H1 (cell line): Measurements from ENCODE around the gene UBE2O. TPM values are rescaled to one million over a fixed set of nuclear protein-coding genes. Genes with fewer than 3 reads are reported as not detected.

Experiments
- CTCF ChIA-PET: fragments of 300-600 bp; sonication (Branson Sonifier 250); formaldehyde crosslinking; loops from one replicate; lab custom pipeline; 2021; ENCODE audit not compliant: partially characterized antibody; lab: Charles Lee
- POLR2A ChIA-PET: fragments of 300-600 bp; sonication (Branson Sonifier 250); formaldehyde crosslinking; loops from one replicate; lab custom pipeline; 2021; ENCODE audit warnings: inconsistent platforms; ENCODE audit not compliant: partially characterized antibody; lab: Charles Lee
- DNase-seq, 2 experiments: peaks; one replicate each; pipeline versions ENCODE4 v3.0.0 to v3.0.0-alpha.2; 2010 to 2022; ENCODE audit warnings: low spot score in 2 of 2, low read depth in 1 of 2, mixed read lengths in 1 of 2
- FAIRE-seq: peaks from 2 replicates; lab custom pipeline; 2011; peaks lifted over from hg19 to GRCh38; lab: Jason Lieb, UNC
- H2AFZ ChIP-seq: 2 replicates; pipeline ENCODE4 v1.8.1; 2012; ENCODE audit warnings: low read length, inconsistent platforms
- H2AK5ac ChIP-seq: 2 replicates; pipeline ENCODE4 v1.6.1; 2013; ENCODE audit warnings: low read depth, low read length
- H2BK120ac ChIP-seq: replicated peaks from 2 replicates; pipeline ENCODE3; 2013; ENCODE audit warnings: low read depth, low read length, inconsistent platforms
- H2BK12ac ChIP-seq: 2 replicates; pipeline ENCODE4 v1.6.1; 2013; ENCODE audit warnings: low read depth, low read length
- H2BK15ac ChIP-seq: 2 replicates; pipeline ENCODE4 v1.6.1; 2013; ENCODE audit warnings: low read length
- H2BK20ac ChIP-seq: 2 replicates; pipeline ENCODE4 v1.6.1; 2013; ENCODE audit warnings: low read length
- H2BK5ac ChIP-seq: 2 replicates; pipeline ENCODE4 v1.6.1; 2013; ENCODE audit warnings: low read depth, low read length
- H3K14ac ChIP-seq: 2 replicates; pipeline ENCODE4 v1.6.1; 2013; ENCODE audit warnings: inconsistent platforms; ENCODE audit not compliant: insufficient read length
- H3K18ac ChIP-seq: 2 replicates; pipeline ENCODE4 v1.6.1; 2013; ENCODE audit warnings: low read length; ENCODE audit errors: extremely low read depth
- H3K23ac ChIP-seq: 2 replicates; pipeline ENCODE4 v1.6.1; 2013; ENCODE audit warnings: inconsistent platforms; ENCODE audit not compliant: insufficient read length
- H3K23me2 ChIP-seq: 2 replicates; pipeline ENCODE4 v1.6.1; 2013; ENCODE audit warnings: low read depth, low read length
- H3K27ac ChIP-seq: 2 replicates; pipeline ENCODE4 v1.6.1; 2011; ENCODE audit warnings: low read depth, low read length, inconsistent platforms
- H3K27me3 ChIP-seq, 4 experiments: replicated peaks in 1 of 4; 1 replicate in 1 of 4; 2 replicates in 3 of 4; pipeline versions ENCODE4 v1.6.1 to v1.8.1; 2011 to 2013; ENCODE audit warnings: low read length in 3 of 4, mild to moderate bottlenecking in 3 of 4, inconsistent platforms in 2 of 4, mixed read lengths in 2 of 4, moderate library complexity in 1 of 4; ENCODE audit not compliant: control insufficient read depth in 3 of 4, insufficient read depth in 3 of 4; ENCODE audit errors: extremely low read depth in 1 of 4
- H3K36me3 ChIP-seq, 4 experiments: 2 replicates each; pipeline versions ENCODE4 v1.6.1 to v1.8.1; 2011 to 2013; ENCODE audit warnings: mild to moderate bottlenecking in 4 of 4, low read length in 3 of 4, moderate library complexity in 2 of 4, control low read depth in 1 of 4, inconsistent platforms in 1 of 4; ENCODE audit not compliant: insufficient read depth in 4 of 4, control insufficient read depth in 2 of 4
- H3K4ac ChIP-seq: replicated peaks from 2 replicates; pipeline ENCODE3; 2013; ENCODE audit warnings: low read length, low read depth, mixed read lengths, inconsistent platforms; ENCODE audit not compliant: insufficient read length
- H3K4me1 ChIP-seq, 4 experiments: replicated peaks in 1 of 4; 1 replicate in 1 of 4; 2 replicates in 3 of 4; pipeline versions ENCODE4 v1.6.1 to v1.8.1; 2011 to 2013; ENCODE audit warnings: low read length in 3 of 4, inconsistent platforms in 2 of 4, mixed read lengths in 1 of 4; ENCODE audit not compliant: insufficient read depth in 4 of 4, control insufficient read depth in 3 of 4
- H3K4me2 ChIP-seq, 2 experiments: 2 replicates each; pipeline versions ENCODE4 v1.6.1 to v1.8.1; 2011 to 2013; ENCODE audit warnings: low read depth in 2 of 2, low read length in 2 of 2, control low read depth in 1 of 2, inconsistent platforms in 1 of 2, mild to moderate bottlenecking in 1 of 2; ENCODE audit not compliant: insufficient read depth in 1 of 2
- H3K4me3 ChIP-seq, 4 experiments: fragments of 200-600, 300-600 bp in 1 of 4; sonication (generic), shearing (Covaris generic), sonication (Bioruptor Twin) in 1 of 4; 2 replicates each; pipeline versions ENCODE4 v1.5.1 to v1.8.1; 2011 to 2016; ENCODE audit warnings: low read length in 4 of 4, low read depth in 3 of 4, control low read depth in 2 of 4, inconsistent platforms in 2 of 4, mild to moderate bottlenecking in 2 of 4, mixed read lengths in 1 of 4, moderate library complexity in 1 of 4; ENCODE audit not compliant: insufficient read depth in 2 of 4; ENCODE audit errors: extremely low read depth in 1 of 4
- H3K56ac ChIP-seq: replicated peaks from 2 replicates; pipeline ENCODE3; 2013; ENCODE audit warnings: low read depth, mild to moderate bottlenecking, mixed read lengths, low read length, inconsistent platforms; ENCODE audit not compliant: insufficient read length
- H3K79me1 ChIP-seq: 2 replicates; pipeline ENCODE4 v1.6.1; 2013; ENCODE audit warnings: low read depth, low read length, control low read depth
- H3K79me2 ChIP-seq, 2 experiments: 2 replicates each; pipeline versions ENCODE4 v1.6.1 to v1.8.1; 2012 to 2013; ENCODE audit warnings: low read length in 2 of 2, mild to moderate bottlenecking in 2 of 2, inconsistent platforms in 1 of 2; ENCODE audit not compliant: insufficient read depth in 2 of 2, control insufficient read depth in 1 of 2
- H3K9ac ChIP-seq, 4 experiments: replicated peaks in 1 of 4; 1 replicate in 1 of 4; 2 replicates in 3 of 4; pipeline versions ENCODE4 v1.6.1 to v1.8.1; 2011 to 2013; ENCODE audit warnings: low read depth in 3 of 4, low read length in 3 of 4, control low read depth in 2 of 4, mild to moderate bottlenecking in 2 of 4, moderate library complexity in 2 of 4, inconsistent platforms in 1 of 4; ENCODE audit errors: extremely low read depth in 1 of 4
- H3K9me3 ChIP-seq, 2 experiments: 2 replicates each; pipeline versions ENCODE4 v1.6.1 to v1.8.1; 2012 to 2013; ENCODE audit warnings: mild to moderate bottlenecking in 2 of 2, moderate library complexity in 2 of 2, control low read depth in 1 of 2, inconsistent platforms in 1 of 2, low read depth in 1 of 2, low read length in 1 of 2, mixed read lengths in 1 of 2; ENCODE audit not compliant: insufficient read depth in 2 of 2
- H4K20me1 ChIP-seq, 2 experiments: replicated peaks in 1 of 2; 2 replicates each; pipeline versions ENCODE3 to v1.8.1; 2011 to 2013; ENCODE audit warnings: inconsistent platforms in 2 of 2, low read length in 2 of 2, mild to moderate bottlenecking in 1 of 2; ENCODE audit not compliant: insufficient read depth in 2 of 2, control insufficient read depth in 1 of 2
- H4K5ac ChIP-seq: 2 replicates; pipeline ENCODE4 v1.6.1; 2013; ENCODE audit warnings: low read length, low read depth, mixed read lengths, inconsistent platforms; ENCODE audit not compliant: insufficient read length
- H4K8ac ChIP-seq: 2 replicates; pipeline ENCODE4 v1.8.0; 2013; ENCODE audit warnings: mild to moderate bottlenecking, moderate library complexity, low read length, inconsistent platforms; ENCODE audit not compliant: insufficient read depth; ENCODE audit errors: extremely low read depth
- H4K91ac ChIP-seq: replicated peaks from 2 replicates; pipeline ENCODE3; 2013; ENCODE audit warnings: low read length, mixed read lengths, inconsistent platforms; ENCODE audit not compliant: insufficient read length
- CEBPB ChIP-seq: IDR thresholded peaks from 2 replicates; pipeline ENCODE4 v1.6.1; 2012; ENCODE audit warnings: low read depth, low read length
- EGR1 ChIP-seq: IDR thresholded peaks from 2 replicates; pipeline ENCODE4 v1.6.1; 2011; ENCODE audit warnings: low read depth, low read length, borderline replicate concordance
- MAFK ChIP-seq: IDR thresholded peaks from 2 replicates; pipeline ENCODE4 v1.6.1; 2012; ENCODE audit warnings: low read depth, mild to moderate bottlenecking, improper control_type of control experiment, low read length
- SIRT6 ChIP-seq: IDR thresholded peaks from one replicate; pipeline ENCODE4 v1.7.1; 2012; ENCODE audit warnings: low read length, inconsistent platforms
- SUZ12 ChIP-seq: fragments of 200-600 bp; sonication (generic); IDR thresholded peaks from 2 replicates; pipeline ENCODE4 v1.6.1; 2012; ENCODE audit warnings: mild to moderate bottlenecking, inconsistent platforms, low read length, moderate library complexity, mixed read lengths
- TEAD4 ChIP-seq: IDR thresholded peaks from 2 replicates; pipeline ENCODE4 v1.6.1; 2012; ENCODE audit warnings: low read depth, low read length, inconsistent platforms, mixed read lengths
- WGBS, 2 experiments: shearing (Covaris generic) in 1 of 2; methylation state at CpG; one replicate each; pipeline versions ENCODE4 v1.1.6 to v1.1.7; 2013 to 2015; ENCODE audit warnings: low lambda C conversion rate in 2 of 2, mixed read lengths in 2 of 2, inconsistent platforms in 1 of 2, low coverage in 1 of 2, missing lambda C conversion rate in 1 of 2; ENCODE audit not compliant: insufficient replicate concordance in 2 of 2, insufficient coverage in 1 of 2, insufficient read length in 1 of 2; ENCODE audit errors: extremely low coverage in 1 of 2, missing lambda C conversion rate in 1 of 2; 5-methylcytosine and 5-hydroxymethylcytosine counted together
- polyA plus RNA-seq, 7 experiments: library from polyadenylated mRNA; depleted of rRNA in 3 of 7; stranded (reverse) in 5 of 7; unstranded in 2 of 7; fragments of >200 nt in 5 of 7; fragments of 200-250 nt in 2 of 7; gene quantifications; 1 replicate in 5 of 7; 2 replicates in 1 of 7; 4 replicates in 1 of 7; pipeline versions ENCODE4 v1.2.1 to v1.2.3, GENCODE V29; 2011 to 2013; ENCODE audit warnings: missing spikeins in 2 of 7, mixed read lengths in 2 of 7
- total RNA-seq: library from RNA; stranded (reverse); fragmentation: NEBNext Ultra II Directional; extraction: Animal tissue kit (Norgen Biotek cat#: 25700); gene quantifications from 2 replicates; pipeline ENCODE4 v1.2.1, GENCODE V29; 2021

UBE2O gene
- total and polyA plus RNA-seq, 2 of the 8 experiments (the other 6 are each of a cell fraction or from before 2014, with no cell fraction given): 24.4 to 63.0 TPM

- H3K36me3 ChIP-seq: no peaks in the 10 kb centered on the region
- no peaks in the 10 kb centered on the region for H3K27me3 ChIP-seq
- no peak overlapping the region for H2BK20ac ChIP-seq
- peaks cover 10% of the 10 kb centered on the region for H3K79me1 ChIP-seq
- no peak overlapping the region for H2AK5ac ChIP-seq
- H2BK15ac ChIP-seq: no peak overlapping the region
- H3K4ac ChIP-seq: no peak overlapping the region
- no peak overlapping the region for H2BK5ac ChIP-seq
- peaks cover 0 to 22% (median 6%) of the 10 kb centered on the region in 4 experiments; a peak in 6 of 7 replicates for H3K4me1 ChIP-seq
- H3K9ac ChIP-seq: no peak overlapping the region
- peaks cover 9 to 82% of the 10 kb centered on the region in 2 experiments for H3K79me2 ChIP-seq
- DNase-seq (no peak), FAIRE-seq (no peak)
- H3K18ac ChIP-seq: no peak overlapping the region
- no peak overlapping the region for H2BK120ac ChIP-seq
- H4K5ac ChIP-seq: no peak overlapping the region
- H3K4me3 ChIP-seq: no peak overlapping the region
- ChIA-PET POLR2A (interaction anchor here (1.1 kb wide), 1 partner anchor 13 kb away, joined by 3 read pairs; no protein-coding TSS in a partner anchor), CTCF (interaction anchor here (1.5 to 2.7 kb wide), 3 partner anchors 20 to 30 kb away, joined by 4 to 11 read pairs (median 5); no protein-coding TSS in a partner anchor)
- no peaks in the 10 kb centered on the region for H3K9me3 ChIP-seq
- peaks cover 16 to 20% of the 10 kb centered on the region in 2 experiments for H4K20me1 ChIP-seq
- H3K14ac ChIP-seq: no peak overlapping the region
- H3K23me2 ChIP-seq: no peaks in the 10 kb centered on the region
- H2BK12ac ChIP-seq: no peak overlapping the region
- H3K4me2 ChIP-seq: no peak overlapping the region
- H3K56ac ChIP-seq: no peak overlapping the region
- TF ChIP-seq MAFK (no peak), CEBPB (no peak), TEAD4 (no peak), SIRT6 (no peak), EGR1 (no peak), SUZ12 (no peak)
- 91% methylated on average over 1 of the region's 1 CpG; no CpG with 5 or more reads in 1 of the 2 experiments for WGBS, 2 experiments
- no peak overlapping the region for H4K8ac ChIP-seq
- no peak overlapping the region for H4K91ac ChIP-seq
- H3K23ac ChIP-seq: no peak overlapping the region
- no peak overlapping the region for H3K27ac ChIP-seq
- no peak overlapping the region for H2AFZ ChIP-seq
These were observed 24.4 kb downstream of the UBE2O start for GRCh38 chr17:76428511-76428910.
